ENCODE results near the gene ARHGDIG. TPM values are rescaled to one million over a fixed set of nuclear protein-coding genes. Genes with fewer than 3 reads are reported as not detected.

The ARHGDIG gene
- total and polyA plus RNA-seq, 2 donors (not counting 3 experiments of a cell fraction or from before 2014, with no cell fraction given): 0.93 to 2.2 TPM

DNA sequence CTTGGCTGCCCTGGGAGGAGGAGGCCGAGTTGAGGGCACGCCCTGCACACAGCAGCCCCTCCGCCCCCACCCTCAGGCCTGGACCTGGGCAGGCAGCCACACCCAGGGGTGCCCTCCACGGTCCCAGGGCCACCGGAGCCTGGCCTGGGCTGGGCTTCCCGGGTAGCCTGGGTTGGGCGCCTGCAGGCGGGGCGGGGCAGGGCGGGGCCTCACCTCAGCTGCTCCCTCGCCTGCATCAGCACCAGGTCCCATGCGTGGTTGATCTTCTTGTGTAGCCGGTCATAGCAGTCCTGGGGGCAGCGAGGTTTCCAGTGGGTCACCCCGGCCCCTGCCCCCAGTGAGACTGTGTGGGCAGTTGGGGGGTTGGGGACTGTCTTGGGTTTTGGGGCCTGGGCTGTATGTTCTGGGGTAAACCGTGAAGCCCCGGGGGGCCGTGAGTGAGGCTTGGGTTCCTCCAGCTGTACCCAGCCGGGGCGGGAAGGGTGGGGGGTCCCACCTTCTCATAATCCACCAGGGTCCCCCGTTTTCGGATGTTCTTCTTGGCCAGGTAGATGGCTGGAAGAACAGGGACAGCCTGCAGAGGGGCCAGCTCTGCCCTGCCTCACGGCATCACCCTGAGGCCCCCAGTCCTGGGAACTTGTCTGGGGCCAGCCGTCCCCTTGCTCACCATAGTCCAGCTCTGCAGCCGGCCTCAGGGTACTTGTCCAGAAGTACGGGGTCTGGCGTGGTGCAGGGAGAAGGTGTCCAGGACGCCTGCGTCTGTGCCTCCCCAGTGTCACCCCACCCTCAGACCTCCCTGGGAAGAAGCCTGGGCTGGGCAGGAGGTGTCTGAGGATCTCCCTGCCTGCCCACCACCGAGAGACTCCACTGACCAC is 6.6 kb upstream of the ARHGDIG start:
- H3K27me3 ChIP-seq (ENCODE audit: control insufficient read depth in 2 of 2, insufficient read depth in 2 of 2, low read length in 2 of 2): no peaks in the 10 kb centered on the region
- H3K79me2 ChIP-seq (ENCODE audit: control insufficient read depth, insufficient read depth, low read length): no peaks in the 10 kb centered on the region
- H3K4me2 ChIP-seq (ENCODE audit: insufficient read depth, low read length): no peak overlapping the region
- H3K4me3 ChIP-seq (replicated peaks in 1 of 3; ENCODE audit: insufficient read depth in 1 of 3, low read depth in 1 of 3, low read length in 3 of 3): no peak overlapping the region
- CTCF ChIA-PET: no interaction called here
- no peak for TF ChIP-seq GATA2 (IDR thresholded peaks at IDR 0.05; ENCODE audit: insufficient read depth, insufficient read length, low read depth, low read length)
- H4K20me1 ChIP-seq (replicated peaks; ENCODE audit: control insufficient read depth, extremely low read depth, insufficient read depth, low read length): no peaks in the 10 kb centered on the region
- BruUV-seq (replicated peaks): no TSS peak
- peaks cover 3% of the 10 kb centered on the region for H3K4me1 ChIP-seq (ENCODE audit: control insufficient read depth, extremely low read depth, insufficient read depth, low read length)
- no peak overlapping the region for H3K27ac ChIP-seq (ENCODE audit: insufficient read depth, low read depth, low read length)
- no peaks in the 10 kb centered on the region for H3K9me1 ChIP-seq (replicated peaks; ENCODE audit: control insufficient read depth, extremely low read depth, insufficient read depth, low read length)
- dilution Hi-C loops (cut with MboI; ENCODE audit: extremely low pct_ligation_motif_present, low sequenced_read_pairs): no loop called here
- no peaks in the 10 kb centered on the region for H3K36me3 ChIP-seq (ENCODE audit: control insufficient read depth in 2 of 2, extremely low read depth in 1 of 2, insufficient read depth in 2 of 2, low read length in 2 of 2)
- DNase-seq (ENCODE audit: low read depth, low spot score): no peak
- H3K9me3 ChIP-seq (replicated peaks; ENCODE audit: control insufficient read depth, insufficient read depth, low read length): no peaks in the 10 kb centered on the region
- H2AFZ ChIP-seq (ENCODE audit: low read depth, low read length): no peak overlapping the region
- FAIRE-seq: no peak
- H3K9ac ChIP-seq (replicated peaks; ENCODE audit: extremely low read depth, insufficient read depth, low read length): no peak overlapping the region
- POLR2A ChIA-PET: no interaction called here
- intact Hi-C loops (cut with micrococcal nuclease): no loop called here

- no peaks in the 10 kb centered on the region for H3K9me1 ChIP-seq (replicated peaks; ENCODE audit: control insufficient read depth, extremely low read depth, insufficient read depth, low read length)
- H3K9me3 ChIP-seq (replicated peaks; ENCODE audit: control insufficient read depth, insufficient read depth, low read length): no peaks in the 10 kb centered on the region
- dilution Hi-C loops (cut with MboI; ENCODE audit: extremely low pct_ligation_motif_present, low sequenced_read_pairs) (no loop called here), intact Hi-C loops (cut with micrococcal nuclease) (no loop called here)
- H3K79me2 ChIP-seq (ENCODE audit: control insufficient read depth, insufficient read depth, low read length): no peaks in the 10 kb centered on the region
- POLR2A ChIA-PET: no interaction called here
- H3K4me3 ChIP-seq (replicated peaks in 1 of 3; ENCODE audit: insufficient read depth in 1 of 3, low read depth in 1 of 3, low read length in 3 of 3): peak overlapping the region in 1 of 3 experiments; percentile 41
- no peaks in the 10 kb centered on the region for H4K20me1 ChIP-seq (replicated peaks; ENCODE audit: control insufficient read depth, extremely low read depth, insufficient read depth, low read length)
- no peak for TF ChIP-seq POLR2A (IDR thresholded peaks at IDR 0.05; ENCODE audit: low read depth, low read length)
- no peak for TF ChIP-seq POLR2AphosphoS5 (IDR thresholded peaks at IDR 0.05; ENCODE audit: insufficient read depth, low read depth, low read length)
- no peak for TF ChIP-seq JUN (IDR thresholded peaks at IDR 0.05; ENCODE audit: borderline replicate concordance, insufficient read depth, insufficient read length, low read depth)
- no peak for TF ChIP-seq CTCF (IDR thresholded peaks at IDR 0.05; ENCODE audit: extremely low read depth in 1 of 2, insufficient read depth in 1 of 2, low read depth in 1 of 2, low read length in 2 of 2)
- no peak for TF ChIP-seq GATA2 (IDR thresholded peaks at IDR 0.05; ENCODE audit: insufficient read depth, insufficient read length, low read depth, low read length)
- TF ChIP-seq EZH2 (IDR thresholded peaks at IDR 0.05; ENCODE audit: borderline replicate concordance, low read depth, low read length, severe bottlenecking): no peak
- no peak for TF ChIP-seq MYC (IDR thresholded peaks at IDR 0.05; ENCODE audit: low read depth, low read length)
- no peak for TF ChIP-seq MAX (IDR thresholded peaks at IDR 0.05; ENCODE audit: insufficient read depth, insufficient read length)
- no peak for TF ChIP-seq FOS (IDR thresholded peaks at IDR 0.05; ENCODE audit: borderline replicate concordance, insufficient read depth, low read length)
- H3K4me2 ChIP-seq (ENCODE audit: insufficient read depth, low read length): peak overlapping the region; percentile 17
- H2AFZ ChIP-seq (ENCODE audit: low read depth, low read length): peak overlapping the region; percentile 30
- peaks cover 0 to 2% of the 10 kb centered on the region in 2 experiments for H3K27me3 ChIP-seq (ENCODE audit: control insufficient read depth in 2 of 2, insufficient read depth in 2 of 2, low read length in 2 of 2)
- peaks cover 3% of the 10 kb centered on the region for H3K4me1 ChIP-seq (ENCODE audit: control insufficient read depth, extremely low read depth, insufficient read depth, low read length)
- FAIRE-seq: no peak
- no peak for DNase-seq (ENCODE audit: low read depth, low spot score)
- H3K9ac ChIP-seq (replicated peaks; ENCODE audit: extremely low read depth, insufficient read depth, low read length): no peak overlapping the region
- H3K36me3 ChIP-seq (ENCODE audit: control insufficient read depth in 2 of 2, extremely low read depth in 1 of 2, insufficient read depth in 2 of 2, low read length in 2 of 2): no peaks in the 10 kb centered on the region
- no peak overlapping the region for H3K27ac ChIP-seq (ENCODE audit: insufficient read depth, low read depth, low read length)
- BruUV-seq (replicated peaks): no TSS peak
- CTCF ChIA-PET: interaction anchor here (1.1 kb wide), 1 partner anchor 87 kb away, joined by 4 read pairs; no protein-coding TSS in a partner anchor
Observed at GRCh38 chr16:275041-275641, 5.2 kb upstream of the ARHGDIG start.

All from endothelial cell of umbilical vein (primary cell).